WTC11 (cell line): ENCODE results near the gene MSLN. TPM values are rescaled to one million over a fixed set of nuclear protein-coding genes. Genes with fewer than 3 reads are reported as not detected.
A peak's percentile ranks its signal among the peaks of the same experiment; 100 is the strongest.

Source experiments
- ATAC-seq: fragments of 200-7000 bp; cut with Tn5 transposase; 2 replicates; pipeline ENCODE4 v1.10.0; 2021; ENCODE audit warnings: mild to moderate bottlenecking, moderate library complexity
- CTCF ChIA-PET: fragments of 300-600 bp; sonication (Branson Sonifier 250); formaldehyde crosslinking; loops from one replicate; lab custom pipeline; 2021; ENCODE audit warnings: antibody characterized with exemption; lab: Charles Lee
- POLR2A ChIA-PET: fragments of 350-600 bp; sonication (Branson Sonifier 250); formaldehyde crosslinking; loops from one replicate; lab custom pipeline; 2021; ENCODE audit warnings: antibody characterized with exemption; lab: Charles Lee
- DNase-seq: peaks from one replicate; pipeline ENCODE4 v3.0.0; 2021; ENCODE audit warnings: low spot score
- H3K27ac Mint-ChIP-seq: 2 replicates; pipeline ENCODE4 v1.8.0; 2021; ENCODE audit warnings: mixed read lengths
- H3K27me3 Mint-ChIP-seq: 2 replicates; pipeline ENCODE4 v1.8.0; 2021; ENCODE audit warnings: low read depth, mild to moderate bottlenecking, moderate library complexity, mixed read lengths
- H3K36me3 Mint-ChIP-seq: 2 replicates; pipeline ENCODE4 v1.8.0; 2021; ENCODE audit warnings: mixed read lengths
- H3K4me1 Mint-ChIP-seq: 2 replicates; pipeline ENCODE4 v1.8.0; 2022; ENCODE audit warnings: mixed read lengths
- H3K4me3 Mint-ChIP-seq: 2 replicates; pipeline ENCODE4 v1.8.0; 2021; ENCODE audit warnings: mild to moderate bottlenecking, moderate library complexity, mixed read lengths
- H3K9me3 Mint-ChIP-seq: 2 replicates; pipeline ENCODE4 v1.8.0; 2021; ENCODE audit warnings: mixed read lengths
- ATF1 ChIP-seq: sonication (generic); formaldehyde crosslinking; IDR thresholded peaks from 2 replicates; pipeline ENCODE4 v1.8.1; 2023; ENCODE audit warnings: mild to moderate bottlenecking, moderate library complexity, missing genetic modification reagents
- CBFB ChIP-seq: sonication (generic); formaldehyde crosslinking; IDR thresholded peaks from 2 replicates; pipeline ENCODE4 v1.8.1; 2022; ENCODE audit warnings: mild to moderate bottlenecking, low read depth, missing genetic modification reagents
- CREB1 ChIP-seq: sonication (generic); formaldehyde crosslinking; IDR thresholded peaks from 2 replicates; pipeline ENCODE4 v1.8.0; 2023; ENCODE audit warnings: mild to moderate bottlenecking, missing genetic modification reagents
- CREM ChIP-seq: sonication (generic); formaldehyde crosslinking; IDR thresholded peaks from 2 replicates; pipeline ENCODE4 v1.8.1; 2022; ENCODE audit warnings: mild to moderate bottlenecking, missing genetic modification reagents, moderate library complexity
- ELF4 ChIP-seq: sonication (generic); formaldehyde crosslinking; IDR thresholded peaks from 2 replicates; pipeline ENCODE4 v1.8.1; 2022; ENCODE audit warnings: low read depth, mild to moderate bottlenecking, moderate library complexity, missing genetic modification reagents
- ESRRA ChIP-seq: sonication (generic); formaldehyde crosslinking; IDR thresholded peaks from 2 replicates; pipeline ENCODE4 v1.8.1; 2022; ENCODE audit warnings: mild to moderate bottlenecking, missing genetic modification reagents, borderline replicate concordance
- GABPB1 ChIP-seq: sonication (generic); formaldehyde crosslinking; IDR thresholded peaks from 2 replicates; pipeline ENCODE4 v1.8.1; 2023; ENCODE audit warnings: mild to moderate bottlenecking, missing genetic modification reagents
- IRF2 ChIP-seq: sonication (generic); formaldehyde crosslinking; IDR thresholded peaks from 2 replicates; pipeline ENCODE4 v1.8.0; 2022; ENCODE audit warnings: low read depth, missing genetic modification reagents, borderline replicate concordance
- JAZF1 ChIP-seq: fragments of 250-450 bp; sonication (Bioruptor Pico); IDR thresholded peaks from 2 replicates; pipeline ENCODE4 v1.9.0; 2021; ENCODE audit warnings: moderate library complexity, mild to moderate bottlenecking, inconsistent platforms
- JUN ChIP-seq: sonication (generic); formaldehyde crosslinking; IDR thresholded peaks from 2 replicates; pipeline ENCODE4 v1.8.0; 2023; ENCODE audit warnings: mild to moderate bottlenecking, missing genetic modification reagents
- MXD4 ChIP-seq: fragments of 250-450 bp; sonication (Bioruptor Pico); IDR thresholded peaks from 2 replicates; pipeline ENCODE4 v1.8.0; 2021; ENCODE audit warnings: mild to moderate bottlenecking, moderate library complexity, borderline replicate concordance
- MYBL2 ChIP-seq: sonication (generic); formaldehyde crosslinking; IDR thresholded peaks from 2 replicates; pipeline ENCODE4 v1.8.1; 2023; ENCODE audit warnings: mild to moderate bottlenecking, moderate library complexity, missing genetic modification reagents
- ZNF121 ChIP-seq: sonication (generic); formaldehyde crosslinking; IDR thresholded peaks from 2 replicates; pipeline ENCODE4 v1.8.0; 2023; ENCODE audit warnings: missing genetic modification reagents
- ZNF396 ChIP-seq: fragments of 250-450 bp; sonication (Bioruptor Pico); IDR thresholded peaks from 2 replicates; pipeline ENCODE4 v1.8.0; 2021; ENCODE audit warnings: mild to moderate bottlenecking, moderate library complexity, borderline replicate concordance
- ZNF423 ChIP-seq: fragments of 250-450 bp; sonication (Bioruptor Pico); IDR thresholded peaks from 2 replicates; pipeline ENCODE4 v2.1.2; 2022; ENCODE audit warnings: mild to moderate bottlenecking, moderate library complexity
- ZNF671 ChIP-seq: fragments of 250-450 bp; sonication (Bioruptor Pico); IDR thresholded peaks from 2 replicates; pipeline ENCODE4 v1.8.0; 2021; ENCODE audit warnings: mild to moderate bottlenecking
- total RNA-seq: library from RNA; stranded (reverse); gene quantifications from 3 replicates; pipeline ENCODE4 v1.2.3, GENCODE V29; 2021
- TF ChIP-seq, protein P1 (sequence below): sonication (generic); formaldehyde crosslinking; IDR thresholded peaks from 2 replicates; pipeline ENCODE4 v1.8.1; 2023; ENCODE audit warnings: mild to moderate bottlenecking, missing genetic modification reagents
- TF ChIP-seq, protein P2 (sequence below): sonication (generic); formaldehyde crosslinking; IDR thresholded peaks from 2 replicates; pipeline ENCODE4 v1.8.0; 2022; ENCODE audit warnings: mild to moderate bottlenecking, missing genetic modification reagents
- TF ChIP-seq, protein P3 (sequence below): fragments of 200-600 bp; IDR thresholded peaks from 2 replicates; pipeline ENCODE4 v1.8.0; 2022; ENCODE audit warnings: antibody characterized with exemption
- TF ChIP-seq, protein P4 (sequence below): sonication (generic); formaldehyde crosslinking; IDR thresholded peaks from 2 replicates; pipeline ENCODE4 v1.8.1; 2022; ENCODE audit warnings: mild to moderate bottlenecking, moderate library complexity, missing genetic modification reagents
- TF ChIP-seq, protein P5 (sequence below): sonication (generic); formaldehyde crosslinking; IDR thresholded peaks from 2 replicates; pipeline ENCODE4 v1.8.1; 2022; ENCODE audit warnings: low read depth, missing genetic modification reagents, borderline replicate concordance
- TF ChIP-seq, protein P6 (sequence below): sonication (generic); formaldehyde crosslinking; IDR thresholded peaks from 2 replicates; pipeline ENCODE4 v1.8.0; 2023; ENCODE audit warnings: missing genetic modification reagents
- TF ChIP-seq, protein P7 (sequence below): fragments of 250-450 bp; sonication (Bioruptor Pico); IDR thresholded peaks from 2 replicates; pipeline ENCODE4 v1.9.0; 2021; ENCODE audit warnings: mild to moderate bottlenecking

Gene MSLN
- total RNA-seq, 1 experiment from 2014 or later: 0.20 TPM

DNA sequence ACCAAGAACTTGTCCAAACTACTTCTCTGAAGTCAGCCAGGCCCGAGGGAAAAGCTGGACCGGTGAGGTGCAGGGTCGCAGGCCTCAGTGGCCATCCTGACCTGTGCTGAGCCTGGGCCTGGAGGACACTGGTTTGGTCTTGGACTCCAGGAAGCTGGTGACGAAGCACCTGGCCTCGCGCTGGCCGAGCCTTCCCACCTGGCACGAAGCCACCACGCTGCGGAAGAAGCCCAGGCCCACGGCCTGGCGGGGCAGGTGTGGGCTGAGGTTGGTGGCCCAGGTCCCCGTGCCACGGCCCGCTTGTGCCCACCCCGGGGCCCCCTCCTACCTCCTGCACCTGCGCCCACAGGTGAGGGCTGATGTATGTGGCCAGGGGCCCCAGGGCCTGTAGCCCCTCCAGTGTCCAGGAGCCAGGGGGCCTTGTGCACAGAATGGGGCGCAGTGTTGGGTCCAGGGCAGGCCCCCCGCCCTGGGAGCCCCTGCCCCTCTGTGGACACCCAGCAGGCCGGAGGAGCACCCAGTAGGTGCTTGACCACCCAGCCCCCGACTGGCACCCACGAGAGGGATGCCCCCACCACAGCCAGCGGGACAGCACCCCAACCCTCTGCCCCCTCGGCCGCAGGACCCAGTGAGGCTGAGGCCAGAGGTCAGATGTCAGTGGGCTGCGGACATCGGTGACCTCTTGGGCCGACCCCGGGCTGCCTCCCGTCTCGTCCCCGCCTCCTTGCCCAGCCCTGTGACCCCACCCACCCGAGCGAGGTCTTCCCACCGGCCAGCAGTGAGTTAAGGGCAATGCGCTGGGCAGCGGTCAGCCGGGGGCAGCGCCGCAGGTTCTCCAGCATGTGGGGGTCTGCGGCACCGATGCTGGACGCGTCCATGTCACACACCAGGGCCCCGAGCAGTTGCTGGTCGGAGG, 13.8 kb downstream of the MSLN start:
- no peaks in the 10 kb centered on the region for H3K4me1 Mint-ChIP-seq
- TF ChIP-seq, protein P1, sequence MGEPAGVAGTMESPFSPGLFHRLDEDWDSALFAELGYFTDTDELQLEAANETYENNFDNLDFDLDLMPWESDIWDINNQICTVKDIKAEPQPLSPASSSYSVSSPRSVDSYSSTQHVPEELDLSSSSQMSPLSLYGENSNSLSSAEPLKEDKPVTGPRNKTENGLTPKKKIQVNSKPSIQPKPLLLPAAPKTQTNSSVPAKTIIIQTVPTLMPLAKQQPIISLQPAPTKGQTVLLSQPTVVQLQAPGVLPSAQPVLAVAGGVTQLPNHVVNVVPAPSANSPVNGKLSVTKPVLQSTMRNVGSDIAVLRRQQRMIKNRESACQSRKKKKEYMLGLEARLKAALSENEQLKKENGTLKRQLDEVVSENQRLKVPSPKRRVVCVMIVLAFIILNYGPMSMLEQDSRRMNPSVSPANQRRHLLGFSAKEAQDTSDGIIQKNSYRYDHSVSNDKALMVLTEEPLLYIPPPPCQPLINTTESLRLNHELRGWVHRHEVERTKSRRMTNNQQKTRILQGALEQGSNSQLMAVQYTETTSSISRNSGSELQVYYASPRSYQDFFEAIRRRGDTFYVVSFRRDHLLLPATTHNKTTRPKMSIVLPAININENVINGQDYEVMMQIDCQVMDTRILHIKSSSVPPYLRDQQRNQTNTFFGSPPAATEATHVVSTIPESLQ (CRISPR knock-in tag): no peak
- TF ChIP-seq JUN (CRISPR knock-in tag): no peak
- no peak for TF ChIP-seq CBFB (CRISPR knock-in tag)
- TF ChIP-seq ATF1 (CRISPR knock-in tag): no peak
- no peak for TF ChIP-seq IRF2 (CRISPR knock-in tag)
- no peak for TF ChIP-seq ESRRA (CRISPR knock-in tag)
- TF ChIP-seq JAZF1 (CRISPR knock-in tag): no peak
- no peak for TF ChIP-seq MXD4
- TF ChIP-seq ZNF396 (CRISPR knock-in tag): no peak
- no peak for TF ChIP-seq GABPB1 (CRISPR knock-in tag)
- TF ChIP-seq MYBL2 (CRISPR knock-in tag): no peak
- no peak for TF ChIP-seq CREB1 (CRISPR knock-in tag)
- TF ChIP-seq, protein P2, sequence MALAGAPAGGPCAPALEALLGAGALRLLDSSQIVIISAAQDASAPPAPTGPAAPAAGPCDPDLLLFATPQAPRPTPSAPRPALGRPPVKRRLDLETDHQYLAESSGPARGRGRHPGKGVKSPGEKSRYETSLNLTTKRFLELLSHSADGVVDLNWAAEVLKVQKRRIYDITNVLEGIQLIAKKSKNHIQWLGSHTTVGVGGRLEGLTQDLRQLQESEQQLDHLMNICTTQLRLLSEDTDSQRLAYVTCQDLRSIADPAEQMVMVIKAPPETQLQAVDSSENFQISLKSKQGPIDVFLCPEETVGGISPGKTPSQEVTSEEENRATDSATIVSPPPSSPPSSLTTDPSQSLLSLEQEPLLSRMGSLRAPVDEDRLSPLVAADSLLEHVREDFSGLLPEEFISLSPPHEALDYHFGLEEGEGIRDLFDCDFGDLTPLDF (CRISPR knock-in tag): no peak
- no peak for TF ChIP-seq ZNF671
- TF ChIP-seq, protein P3, sequence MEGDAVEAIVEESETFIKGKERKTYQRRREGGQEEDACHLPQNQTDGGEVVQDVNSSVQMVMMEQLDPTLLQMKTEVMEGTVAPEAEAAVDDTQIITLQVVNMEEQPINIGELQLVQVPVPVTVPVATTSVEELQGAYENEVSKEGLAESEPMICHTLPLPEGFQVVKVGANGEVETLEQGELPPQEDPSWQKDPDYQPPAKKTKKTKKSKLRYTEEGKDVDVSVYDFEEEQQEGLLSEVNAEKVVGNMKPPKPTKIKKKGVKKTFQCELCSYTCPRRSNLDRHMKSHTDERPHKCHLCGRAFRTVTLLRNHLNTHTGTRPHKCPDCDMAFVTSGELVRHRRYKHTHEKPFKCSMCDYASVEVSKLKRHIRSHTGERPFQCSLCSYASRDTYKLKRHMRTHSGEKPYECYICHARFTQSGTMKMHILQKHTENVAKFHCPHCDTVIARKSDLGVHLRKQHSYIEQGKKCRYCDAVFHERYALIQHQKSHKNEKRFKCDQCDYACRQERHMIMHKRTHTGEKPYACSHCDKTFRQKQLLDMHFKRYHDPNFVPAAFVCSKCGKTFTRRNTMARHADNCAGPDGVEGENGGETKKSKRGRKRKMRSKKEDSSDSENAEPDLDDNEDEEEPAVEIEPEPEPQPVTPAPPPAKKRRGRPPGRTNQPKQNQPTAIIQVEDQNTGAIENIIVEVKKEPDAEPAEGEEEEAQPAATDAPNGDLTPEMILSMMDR: no peak
- TF ChIP-seq ZNF423: no peak
- CTCF ChIA-PET: interaction anchor here (2.2 to 3.6 kb wide), 2 partner anchors 11 to 33 kb away, joined by 5 to 9 read pairs; partner anchors contain the start of gene CIAO3
- ATAC-seq: no peak
- H3K9me3 Mint-ChIP-seq: no peaks in the 10 kb centered on the region
- no peak for DNase-seq
- no peaks in the 10 kb centered on the region for H3K27me3 Mint-ChIP-seq
- POLR2A ChIA-PET: no interaction called here
- no peak overlapping the region for H3K4me3 Mint-ChIP-seq
- H3K27ac Mint-ChIP-seq: no peak overlapping the region
- H3K36me3 Mint-ChIP-seq: no peaks in the 10 kb centered on the region

DNA sequence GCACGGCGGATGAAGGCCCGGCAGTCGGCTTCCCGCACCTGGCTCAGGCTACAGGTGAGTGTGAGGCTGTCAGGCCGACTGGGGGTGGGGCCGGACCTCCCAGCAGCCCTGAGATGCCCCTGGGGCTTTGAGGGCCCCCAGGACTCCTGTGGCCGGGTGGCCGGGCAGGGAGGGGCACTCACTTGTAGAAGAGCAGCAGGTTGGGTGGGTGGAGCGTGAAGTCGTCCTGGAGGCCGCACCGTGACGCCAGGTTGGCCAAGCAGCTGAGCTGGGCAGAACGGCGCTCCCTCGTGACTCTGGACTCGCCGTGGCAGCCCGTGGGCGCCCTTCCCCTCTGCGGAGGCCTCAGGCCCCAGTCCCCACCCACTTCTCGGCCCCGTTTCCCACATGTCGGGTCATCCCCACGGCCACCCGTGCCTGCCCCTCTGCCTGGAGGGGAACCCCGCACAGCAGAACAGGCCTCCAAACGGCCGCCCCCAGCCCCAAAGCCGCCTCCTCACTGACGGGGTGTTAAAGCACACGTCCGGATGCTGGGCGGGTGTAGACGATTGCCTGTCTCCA, 14.8 kb downstream of the MSLN start:
- no peak overlapping the region for H3K4me3 Mint-ChIP-seq
- 0 out of 2 replicates have a peak, but pooled peaks have one; percentile 20 for ATAC-seq
- H3K9me3 Mint-ChIP-seq: no peaks in the 10 kb centered on the region
- H3K4me1 Mint-ChIP-seq: no peaks in the 10 kb centered on the region
- H3K27ac Mint-ChIP-seq: no peak overlapping the region
- POLR2A ChIA-PET: no interaction called here
- CTCF ChIA-PET: interaction anchor here (2.2 kb wide), 1 partner anchor 10 kb away, joined by 5 read pairs; no protein-coding TSS in a partner anchor
- no peak for DNase-seq
- H3K27me3 Mint-ChIP-seq: no peaks in the 10 kb centered on the region
- no peaks in the 10 kb centered on the region for H3K36me3 Mint-ChIP-seq
- TF ChIP-seq, protein P4, sequence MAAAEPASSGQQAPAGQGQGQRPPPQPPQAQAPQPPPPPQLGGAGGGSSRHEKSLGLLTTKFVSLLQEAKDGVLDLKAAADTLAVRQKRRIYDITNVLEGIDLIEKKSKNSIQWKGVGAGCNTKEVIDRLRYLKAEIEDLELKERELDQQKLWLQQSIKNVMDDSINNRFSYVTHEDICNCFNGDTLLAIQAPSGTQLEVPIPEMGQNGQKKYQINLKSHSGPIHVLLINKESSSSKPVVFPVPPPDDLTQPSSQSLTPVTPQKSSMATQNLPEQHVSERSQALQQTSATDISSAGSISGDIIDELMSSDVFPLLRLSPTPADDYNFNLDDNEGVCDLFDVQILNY (CRISPR knock-in tag): no peak
- TF ChIP-seq CREM (CRISPR knock-in tag) (no peak), ELF4 (CRISPR knock-in tag) (no peak), JUN (CRISPR knock-in tag) (no peak), CREB1 (CRISPR knock-in tag) (no peak), MYBL2 (CRISPR knock-in tag) (no peak), ZNF121 (CRISPR knock-in tag) (no peak)
- TF ChIP-seq, protein P3: no peak
- TF ChIP-seq, protein P5, sequence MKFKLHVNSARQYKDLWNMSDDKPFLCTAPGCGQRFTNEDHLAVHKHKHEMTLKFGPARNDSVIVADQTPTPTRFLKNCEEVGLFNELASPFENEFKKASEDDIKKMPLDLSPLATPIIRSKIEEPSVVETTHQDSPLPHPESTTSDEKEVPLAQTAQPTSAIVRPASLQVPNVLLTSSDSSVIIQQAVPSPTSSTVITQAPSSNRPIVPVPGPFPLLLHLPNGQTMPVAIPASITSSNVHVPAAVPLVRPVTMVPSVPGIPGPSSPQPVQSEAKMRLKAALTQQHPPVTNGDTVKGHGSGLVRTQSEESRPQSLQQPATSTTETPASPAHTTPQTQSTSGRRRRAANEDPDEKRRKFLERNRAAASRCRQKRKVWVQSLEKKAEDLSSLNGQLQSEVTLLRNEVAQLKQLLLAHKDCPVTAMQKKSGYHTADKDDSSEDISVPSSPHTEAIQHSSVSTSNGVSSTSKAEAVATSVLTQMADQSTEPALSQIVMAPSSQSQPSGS (CRISPR knock-in tag): no peak
- TF ChIP-seq, protein P6, sequence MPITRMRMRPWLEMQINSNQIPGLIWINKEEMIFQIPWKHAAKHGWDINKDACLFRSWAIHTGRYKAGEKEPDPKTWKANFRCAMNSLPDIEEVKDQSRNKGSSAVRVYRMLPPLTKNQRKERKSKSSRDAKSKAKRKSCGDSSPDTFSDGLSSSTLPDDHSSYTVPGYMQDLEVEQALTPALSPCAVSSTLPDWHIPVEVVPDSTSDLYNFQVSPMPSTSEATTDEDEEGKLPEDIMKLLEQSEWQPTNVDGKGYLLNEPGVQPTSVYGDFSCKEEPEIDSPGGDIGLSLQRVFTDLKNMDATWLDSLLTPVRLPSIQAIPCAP: no peak
- TF ChIP-seq, protein P7, sequence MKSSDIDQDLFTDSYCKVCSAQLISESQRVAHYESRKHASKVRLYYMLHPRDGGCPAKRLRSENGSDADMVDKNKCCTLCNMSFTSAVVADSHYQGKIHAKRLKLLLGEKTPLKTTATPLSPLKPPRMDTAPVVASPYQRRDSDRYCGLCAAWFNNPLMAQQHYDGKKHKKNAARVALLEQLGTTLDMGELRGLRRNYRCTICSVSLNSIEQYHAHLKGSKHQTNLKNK (CRISPR knock-in tag): no peak
